HEK293T (cell line): ENCODE measurements around the gene KCNG2.

Experiments used
- ELF4 ChIP-seq: fragments of 450-650 bp; IDR thresholded peaks from 2 replicates; pipeline ENCODE4 v1.6.1; 2017; ENCODE audit warnings: antibody characterized with exemption
- FOXA1 ChIP-seq: fragments of 450-650 bp; IDR thresholded peaks from 2 replicates; pipeline ENCODE4 v1.6.1; 2016; ENCODE audit warnings: mild to moderate bottlenecking
- FOXK2 ChIP-seq: fragments of 450-650 bp; IDR thresholded peaks from 2 replicates; pipeline ENCODE4 v1.6.1; 2016; ENCODE audit warnings: mild to moderate bottlenecking
- FOXM1 ChIP-seq: fragments of 450-650 bp; IDR thresholded peaks from 2 replicates; pipeline ENCODE4 v1.6.1; 2017; ENCODE audit warnings: mild to moderate bottlenecking, borderline replicate concordance
- SP1 ChIP-seq: fragments of 450-650 bp; IDR thresholded peaks from 2 replicates; pipeline ENCODE4 v1.6.1; 2017
- TARDBP ChIP-seq: fragments of 450-650 bp; IDR thresholded peaks from 2 replicates; pipeline ENCODE4 v1.6.1; 2016

DNA sequence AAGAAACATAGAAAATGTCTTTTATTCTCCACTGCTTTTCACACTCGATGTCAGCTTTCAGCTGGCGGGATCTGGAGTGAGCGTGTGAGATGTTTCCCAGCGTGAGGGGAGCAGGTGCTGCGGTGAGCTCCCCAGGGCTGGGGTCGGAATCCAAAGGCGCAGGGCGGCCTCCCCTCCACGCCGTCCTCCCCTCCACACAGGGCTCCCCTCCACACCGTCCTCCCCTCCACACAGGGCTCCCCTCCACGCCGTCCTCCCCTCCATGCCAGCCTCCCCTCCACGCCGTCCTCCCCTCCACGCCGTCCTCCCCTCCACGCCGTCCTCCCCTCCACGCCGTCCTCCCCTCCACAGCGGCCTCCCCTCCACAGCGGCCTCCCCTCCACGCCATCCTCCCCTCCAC lies 26.9 kb upstream of the KCNG2 start:
- no peak for TF ChIP-seq TARDBP
- TF ChIP-seq FOXA1: no peak
- TF ChIP-seq FOXK2: no peak
- no peak for TF ChIP-seq SP1
- no peak for TF ChIP-seq ELF4
- no peak for TF ChIP-seq FOXM1
